GM18505 (cell line): ENCODE data around the gene P2RY13.
A peak's percentile ranks its signal among the peaks of the same experiment; 100 is the strongest.

Experiments used
- ATAC-seq: cut with Tn5 transposase; IDR thresholded peaks from one replicate; pipeline ENCODE4 v1.9.1; 2021; ENCODE audit not compliant: unreplicated experiment
- POLR2A ChIP-seq: IDR thresholded peaks from 4 replicates; pipeline ENCODE4 v1.6.1; 2011; ENCODE audit warnings: borderline replicate concordance; ENCODE audit not compliant: insufficient read depth, insufficient read length; ENCODE audit errors: extremely low read depth

P2RY13 gene

GRCh38 chr3:151329363-151329762, at the start of gene P2RY13:
Gene P2RY13 (minus strand): TSS chr3:151329549. CDS start chr3:151329528, 21 bp downstream.
- no peak for TF ChIP-seq POLR2A

GRCh38 chr3:151377768-151378385, 48.5 kb upstream of the P2RY13 start:
- TF ChIP-seq POLR2A, result no peak
- ATAC-seq, result no peak

More at GRCh38 chr3:151329363-151329762, at the start of gene P2RY13:
- no peak for ATAC-seq

- no peak for TF ChIP-seq POLR2A
- ATAC-seq, result no peak
These were observed 42.9 kb upstream of the P2RY13 start for GRCh38 chr3:151372063-151372820.

- no peak for TF ChIP-seq POLR2A
- ATAC-seq, result no peak
These were observed 42.2 kb upstream of the P2RY13 start for GRCh38 chr3:151371526-151371925.

- no peak for TF ChIP-seq POLR2A
- ATAC-seq, result no peak
These were observed 38.1 kb upstream of the P2RY13 start for GRCh38 chr3:151367448-151367847.

- TF ChIP-seq POLR2A, result no peak
- ATAC-seq, result no peak
These were observed 37.6 kb upstream of the P2RY13 start for GRCh38 chr3:151366993-151367392.

GRCh38 chr3:151362751-151363174, 33.4 kb upstream of the P2RY13 start:
- no peak for TF ChIP-seq POLR2A
- no peak for ATAC-seq

GRCh38 chr3:151357463-151357850, 28.1 kb upstream of the P2RY13 start:
- no peak for TF ChIP-seq POLR2A
- ATAC-seq, result no peak

GRCh38 chr3:151356794-151357462, 27.6 kb upstream of the P2RY13 start:
- no peak for TF ChIP-seq POLR2A

GRCh38 chr3:151351648-151352047, 22.3 kb upstream of the P2RY13 start:
- TF ChIP-seq POLR2A, result no peak

More at GRCh38 chr3:151356794-151357462, 27.6 kb upstream of the P2RY13 start:
- ATAC-seq, result no peak

GRCh38 chr3:151351219-151351618, 21.9 kb upstream of the P2RY13 start:
- no peak for TF ChIP-seq POLR2A
- peak; percentile 90 for ATAC-seq

More at GRCh38 chr3:151351648-151352047, 22.3 kb upstream of the P2RY13 start:
- peak; percentile 28 for ATAC-seq

GRCh38 chr3:151350656-151351055, 21.3 kb upstream of the P2RY13 start:
- no peak for ATAC-seq
- TF ChIP-seq POLR2A, result no peak

GRCh38 chr3:151347432-151347831, 18.1 kb upstream of the P2RY13 start:
- no peak for ATAC-seq
- no peak for TF ChIP-seq POLR2A
